ENCODE results near the gene CFAP299.
A peak's percentile ranks its signal among the peaks of the same experiment; 100 is the strongest.
"Not testable (repeated sequence)": the region's sequence is repeated elsewhere in the genome, so short reads cannot be mapped to it uniquely, and the experiment has no call there.

Gene CFAP299

DNA sequence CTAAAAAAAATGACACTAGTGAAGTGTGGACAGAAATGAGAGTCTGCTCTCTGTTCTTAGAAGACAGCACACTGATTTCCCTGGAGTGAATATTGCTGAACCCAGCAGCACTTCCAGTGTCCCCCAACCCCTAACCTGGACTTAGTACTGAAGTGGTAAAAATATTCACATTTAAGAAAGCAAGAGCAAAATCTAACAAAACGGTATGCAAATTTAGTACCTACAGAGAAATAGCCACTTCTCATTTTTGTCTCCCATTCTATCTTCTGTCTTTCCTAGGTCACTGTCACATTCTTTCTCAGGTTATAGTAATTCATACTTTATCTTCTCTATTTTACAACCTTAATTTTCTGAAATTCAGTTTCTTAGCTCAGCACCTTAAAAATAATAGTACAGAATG, 274.7 kb downstream of the CFAP299 start:
- DNase-seq (ENCODE audit: low read depth), result no peak

DNA sequence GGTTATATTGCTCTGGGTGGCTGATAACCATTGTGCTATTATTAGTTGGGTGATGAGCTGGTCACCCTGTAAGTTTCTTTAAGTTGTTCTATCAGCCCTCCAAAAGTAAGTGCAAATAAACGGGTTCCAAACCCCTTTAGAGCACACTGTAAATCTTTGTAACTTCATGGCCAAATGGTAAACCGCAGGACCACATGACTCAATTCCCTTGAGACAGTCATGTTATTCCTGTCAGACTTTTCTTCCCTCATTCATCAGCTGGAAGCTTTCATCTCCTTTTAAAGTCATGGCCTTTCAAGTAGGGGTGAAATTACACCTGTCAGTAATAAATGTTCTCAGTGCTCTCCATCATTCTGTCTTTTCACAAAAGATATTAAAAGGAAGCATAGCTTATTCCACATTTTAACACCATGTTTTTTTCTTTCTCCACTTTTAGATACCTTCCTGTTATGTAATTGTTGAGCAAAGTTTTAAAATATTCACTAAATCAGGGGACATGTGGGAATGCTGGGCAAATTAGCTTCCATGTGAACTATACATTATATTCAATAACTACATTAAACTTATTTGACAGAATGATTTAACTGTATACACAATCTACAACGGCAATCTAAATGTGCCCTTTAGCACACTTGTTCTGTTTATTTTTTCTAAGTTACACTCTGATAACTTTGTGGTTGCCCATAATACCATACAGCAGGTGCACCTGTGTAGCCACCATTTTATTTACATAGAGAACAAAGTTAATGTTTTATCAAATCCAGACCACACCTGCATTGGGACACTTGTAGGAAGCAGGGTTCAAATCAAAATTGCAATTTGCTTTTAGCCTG, 275.5 kb downstream of the CFAP299 start:
- peak; percentile 16 for DNase-seq (ENCODE audit: low read depth)

DNA sequence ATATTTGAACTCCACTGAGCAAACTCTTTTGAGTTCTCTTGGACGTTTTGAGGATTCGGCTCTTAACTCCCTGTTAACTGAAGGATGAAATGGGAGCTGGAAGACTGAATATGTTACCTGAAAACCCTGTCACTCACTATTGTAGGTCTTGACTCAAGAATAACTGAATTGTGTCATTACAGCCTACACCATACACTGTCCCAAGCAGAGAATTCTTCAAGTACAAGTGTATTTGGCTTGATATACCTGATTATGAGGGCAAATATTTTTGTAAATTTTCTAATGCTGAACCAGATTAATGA, 276.1 kb downstream of the CFAP299 start:
- DNase-seq (ENCODE audit: low read depth), result no peak

DNA sequence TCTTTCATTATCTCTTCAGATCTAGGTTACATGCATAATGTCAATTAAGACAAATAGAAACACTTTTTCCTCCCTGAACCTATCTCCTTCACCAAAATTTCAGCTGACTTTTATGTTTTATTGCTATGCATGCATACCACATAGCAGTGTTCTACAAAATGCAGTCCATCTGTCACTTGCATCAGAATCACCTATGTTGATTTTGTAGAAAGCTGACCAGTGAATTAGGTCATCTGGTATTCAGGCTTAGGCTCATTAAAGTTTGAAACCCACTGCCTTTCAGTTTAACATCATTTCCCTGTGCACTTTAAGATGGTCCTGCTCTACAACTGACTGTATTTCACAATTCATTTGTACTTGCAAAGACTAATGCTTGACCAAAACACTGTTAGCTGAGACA, 277.9 kb downstream of the CFAP299 start:
- no peak for DNase-seq (ENCODE audit: low read depth)

GRCh38 chr4:80614319-80614718, 278.8 kb downstream of the CFAP299 start:
- DNase-seq (ENCODE audit: low read depth), result no peak

DNA sequence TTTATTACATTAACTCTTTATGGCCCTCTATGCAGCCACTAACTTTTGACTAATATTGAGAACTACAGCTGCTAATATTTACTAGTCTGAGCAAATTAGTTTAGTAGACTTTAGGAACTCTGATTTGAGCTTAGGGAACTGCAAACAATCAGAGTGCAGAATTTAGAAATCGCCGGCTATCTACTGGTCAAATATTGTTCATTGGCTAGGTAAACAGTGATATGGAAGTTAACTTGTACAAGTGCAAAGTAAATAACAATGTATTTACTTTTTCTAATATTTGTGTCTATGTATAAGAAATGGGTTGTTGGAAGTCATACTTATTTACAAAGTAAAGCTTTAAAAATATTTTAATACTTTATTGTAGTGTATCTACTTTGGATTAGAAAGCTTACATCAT, 279.6 kb downstream of the CFAP299 start:
- no peak for DNase-seq (ENCODE audit: low read depth)

GRCh38 chr4:80619070-80619674, 283.6 kb downstream of the CFAP299 start:
- no peak for DNase-seq (ENCODE audit: low read depth)

DNA sequence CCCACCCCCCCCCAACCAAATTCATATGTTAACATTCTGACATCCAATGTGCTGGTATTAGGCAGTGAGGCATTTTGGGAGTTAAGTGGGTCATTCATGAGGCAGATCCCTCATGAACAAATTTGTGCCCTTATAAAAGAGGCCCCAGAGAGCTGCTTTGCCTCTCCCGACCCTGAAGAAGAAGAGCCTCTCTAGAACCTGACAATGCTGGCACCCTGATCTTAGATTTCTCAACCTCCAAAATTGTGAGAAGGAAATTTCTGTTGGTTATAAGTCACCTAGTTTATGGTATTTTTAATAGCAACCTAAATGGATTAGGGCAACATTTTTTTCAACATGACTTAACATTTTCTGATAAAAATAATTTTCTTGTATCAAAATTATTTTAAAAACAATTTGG, 296.3 kb downstream of the CFAP299 start:
- DNase-seq (ENCODE audit: low read depth), result no peak

DNA sequence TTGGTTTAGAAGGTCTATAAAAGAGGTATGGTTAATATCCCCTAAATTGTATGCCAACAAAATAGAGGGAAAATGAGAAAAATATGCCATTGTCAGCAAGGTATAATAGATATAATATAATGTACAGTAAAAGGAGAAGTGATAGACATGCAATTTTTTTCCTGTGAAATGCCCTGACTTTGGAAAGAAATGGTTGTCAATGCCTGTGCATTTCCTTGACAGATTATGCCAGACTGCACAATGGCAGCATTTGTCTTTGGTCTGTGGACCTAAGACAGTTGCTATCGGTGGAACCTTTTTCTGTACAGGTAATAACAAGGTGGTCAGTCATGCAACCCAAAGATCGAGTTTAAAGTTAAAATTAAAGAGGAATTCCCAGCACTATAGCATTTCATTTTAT, 301.7 kb downstream of the CFAP299 start:
- DNase-seq (ENCODE audit: low read depth), result no peak

DNA sequence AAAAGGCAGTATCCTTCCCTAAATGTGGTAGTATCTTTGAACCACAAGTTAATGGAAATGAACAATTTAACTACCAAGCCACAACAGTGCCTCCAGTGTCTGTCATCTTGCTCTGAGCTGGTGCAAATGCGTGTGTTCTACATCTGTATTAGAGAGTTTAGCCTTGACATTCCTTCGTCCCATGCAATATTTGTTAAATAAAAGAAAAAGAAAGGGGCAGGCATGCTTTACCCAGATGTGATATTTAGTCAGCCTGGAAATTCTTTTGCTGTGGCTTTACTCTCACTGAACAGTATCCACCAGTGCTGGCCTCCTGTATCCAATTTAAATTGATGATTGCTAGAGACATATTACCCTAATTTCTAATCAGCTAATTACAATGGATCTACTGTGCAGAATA, 310.5 kb downstream of the CFAP299 start:
- no peak for DNase-seq (ENCODE audit: low read depth)

DNA sequence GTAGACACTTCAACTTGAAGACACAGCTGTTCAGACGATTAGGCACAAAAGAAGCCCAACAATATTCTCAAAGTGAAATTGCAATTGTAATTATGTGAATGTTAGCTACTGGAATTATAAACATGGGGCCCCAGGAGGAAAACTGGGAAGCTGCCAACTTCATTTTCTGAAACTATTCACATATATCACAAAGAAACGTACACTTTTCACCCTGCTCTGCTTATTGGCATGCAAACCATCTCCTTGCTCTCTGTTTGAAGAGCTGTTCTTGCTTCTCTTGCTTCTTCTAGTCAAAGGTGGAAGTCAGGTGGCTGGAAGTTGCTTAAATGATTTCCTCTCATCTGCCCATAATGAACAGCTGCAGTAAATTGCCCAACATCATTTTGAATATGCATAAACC, 320.1 kb downstream of the CFAP299 start:
- no peak for DNase-seq (ENCODE audit: low read depth)

- not testable (repeated sequence) for DNase-seq (ENCODE audit: low read depth)
Observed at GRCh38 chr4:80670118-80670517, 334.6 kb downstream of the CFAP299 start.

- no peak for DNase-seq (ENCODE audit: low read depth)
Observed at GRCh38 chr4:80678413-80678812, 342.9 kb downstream of the CFAP299 start.

- no peak for DNase-seq (ENCODE audit: low read depth)
Observed at GRCh38 chr4:80680934-80681333, 345.4 kb downstream of the CFAP299 start.

- DNase-seq (ENCODE audit: low read depth), result no peak
Observed at GRCh38 chr4:80685214-80685613, 349.7 kb downstream of the CFAP299 start.

GRCh38 chr4:80687736-80688135, 352.2 kb downstream of the CFAP299 start:
- DNase-seq (ENCODE audit: low read depth), result not testable (repeated sequence)

DNA sequence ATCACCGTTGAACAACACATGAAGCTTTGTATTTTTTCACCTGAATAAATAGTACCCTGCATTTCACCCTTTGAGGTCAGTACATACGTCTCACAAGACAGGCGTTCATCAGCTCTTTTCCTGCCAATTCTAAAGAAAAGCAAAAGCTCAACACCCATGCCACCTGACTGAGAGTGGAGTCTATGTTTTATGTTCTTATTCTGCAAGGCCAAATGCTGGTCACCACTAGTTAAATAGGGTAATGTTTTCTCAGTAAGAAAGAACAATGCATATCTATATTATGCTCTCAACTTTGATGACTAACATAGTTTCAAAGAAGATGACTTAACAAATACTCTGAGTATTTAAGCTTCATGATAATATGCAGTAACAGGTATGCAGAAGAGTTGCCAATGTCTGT, 358.6 kb downstream of the CFAP299 start:
- DNase-seq (ENCODE audit: low read depth), result no peak

DNA sequence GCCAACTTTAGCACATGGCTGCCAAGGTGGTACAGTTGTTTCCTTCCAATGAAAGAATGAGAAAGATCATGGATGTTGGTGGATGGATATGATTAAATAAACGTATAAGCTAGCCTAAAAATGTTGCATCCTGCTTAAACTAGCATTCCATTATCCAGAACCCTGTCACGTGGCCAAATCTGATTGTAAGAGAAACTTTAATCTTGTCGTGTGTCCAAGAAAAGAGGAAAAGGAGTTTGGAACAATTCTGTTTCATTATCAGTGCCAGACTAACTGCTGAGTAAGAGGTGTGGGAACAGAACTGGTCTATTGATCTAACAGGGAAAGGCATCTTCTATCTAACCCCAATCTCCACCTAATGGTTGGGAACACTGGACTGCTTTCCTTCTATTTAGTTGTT, 369.8 kb downstream of the CFAP299 start:
- no peak for DNase-seq (ENCODE audit: low read depth)

GRCh38 chr4:80709082-80709869, 373.7 kb downstream of the CFAP299 start:
- no peak for DNase-seq (ENCODE audit: low read depth)

- no peak for DNase-seq (ENCODE audit: low read depth)
Observed at GRCh38 chr4:80710748-80711451, 375.4 kb downstream of the CFAP299 start.

- DNase-seq (ENCODE audit: low read depth), result no peak
Observed at GRCh38 chr4:80711956-80712355, 376.4 kb downstream of the CFAP299 start.

- DNase-seq (ENCODE audit: low read depth), result no peak
Observed at GRCh38 chr4:80713409-80713808, 377.9 kb downstream of the CFAP299 start.

- DNase-seq (ENCODE audit: low read depth), result no peak
Observed at GRCh38 chr4:80717204-80717603, 381.7 kb downstream of the CFAP299 start.

Measured in fibroblast of gingiva (primary cell).